ENCODE results near the gene CASKIN1. TPM values are rescaled to one million over a fixed set of nuclear protein-coding genes. Genes with fewer than 3 reads are reported as not detected.

CASKIN1 gene
- total RNA-seq, 2 donors from 2014 or later, result 0.05 TPM; not detected in 1

- no peak overlapping the region for H3K27ac Mint-ChIP-seq
These were observed 31.9 kb upstream of the CASKIN1 start for GRCh38 chr16:2228161-2228824.

GRCh38 chr16:2226918-2227317 lies 30.5 kb upstream of the CASKIN1 start:
- ATAC-seq, result no peak
- peaks cover 2% of the 10 kb centered on the region for H3K36me3 Mint-ChIP-seq (ENCODE audit: low read depth)
- no peaks in the 10 kb centered on the region for H3K9me3 ChIP-seq (ENCODE audit: control insufficient read depth, low read length, poor library complexity, severe bottlenecking)
- H3K4me3 Mint-ChIP-seq, result peak overlapping the region; percentile 67
- no peaks in the 10 kb centered on the region for H3K27me3 Mint-ChIP-seq
- no peak overlapping the region for H3K27ac Mint-ChIP-seq
- no peak for DNase-seq
- H3K4me1 Mint-ChIP-seq, result peaks cover 9% of the 10 kb centered on the region

More at GRCh38 chr16:2228161-2228824, 31.9 kb upstream of the CASKIN1 start:
- no peak overlapping the region for H3K4me3 Mint-ChIP-seq
- H3K9me3 ChIP-seq (ENCODE audit: control insufficient read depth, low read length, poor library complexity, severe bottlenecking), result no peaks in the 10 kb centered on the region
- peaks cover 7% of the 10 kb centered on the region for H3K4me1 Mint-ChIP-seq
- ATAC-seq (no peak), DNase-seq (no peak)
- peaks cover 2% of the 10 kb centered on the region for H3K36me3 Mint-ChIP-seq (ENCODE audit: low read depth)
- H3K27me3 Mint-ChIP-seq, result no peaks in the 10 kb centered on the region

GRCh38 chr16:2226245-2226793 lies 29.9 kb upstream of the CASKIN1 start:
- Mint-ChIP-seq H3K4me1 (peaks cover 9% of the 10 kb centered on the region), H3K27ac (no peak overlapping the region), H3K36me3 (ENCODE audit: low read depth) (peaks cover 2% of the 10 kb centered on the region), H3K27me3 (no peaks in the 10 kb centered on the region), H3K4me3 (peak overlapping the region; percentile 25)
- no peak for ATAC-seq
- H3K9me3 ChIP-seq (ENCODE audit: control insufficient read depth, low read length, poor library complexity, severe bottlenecking), result no peaks in the 10 kb centered on the region
- no peak for DNase-seq

GRCh38 chr16:2223942-2224486 lies 27.6 kb upstream of the CASKIN1 start:
- DNase-seq, result no peak
- H3K4me1 Mint-ChIP-seq, result peaks cover 9% of the 10 kb centered on the region
- H3K27ac Mint-ChIP-seq, result peak overlapping the region; percentile 83
- no peaks in the 10 kb centered on the region for H3K27me3 Mint-ChIP-seq
- peak; percentile 14 for ATAC-seq
- H3K4me3 Mint-ChIP-seq, result peak overlapping the region; percentile 88
- no peaks in the 10 kb centered on the region for H3K36me3 Mint-ChIP-seq (ENCODE audit: low read depth)
- H3K9me3 ChIP-seq (ENCODE audit: control insufficient read depth, low read length, poor library complexity, severe bottlenecking), result no peaks in the 10 kb centered on the region

- DNase-seq, result peak; percentile 97 to 99 (median 99)
These were observed 27.0 kb upstream of the CASKIN1 start, which contains the start of gene E4F1 for GRCh38 chr16:2223221-2223941. TSS of gene E4F1 (plus strand) at chr16:2223591. CDS start at chr16:2223614, 23 bp downstream.

GRCh38 chr16:2216330-2216729 lies 19.9 kb upstream of the CASKIN1 start:
- DNase-seq, result no peak
- no peaks in the 10 kb centered on the region for H3K36me3 Mint-ChIP-seq (ENCODE audit: low read depth)

More at GRCh38 chr16:2223221-2223941, 27.0 kb upstream of the CASKIN1 start, which contains the start of gene E4F1:
- peak within 1 kb of the TSS; percentile 88 for H3K4me3 Mint-ChIP-seq
- no peaks in the 10 kb centered on the region for H3K9me3 ChIP-seq (ENCODE audit: control insufficient read depth, low read length, poor library complexity, severe bottlenecking)
- H3K36me3 Mint-ChIP-seq (ENCODE audit: low read depth), result no peaks in the 10 kb centered on the region
- H3K27ac Mint-ChIP-seq, result peak within 1 kb of the TSS; percentile 83
- peaks cover 9% of the 10 kb centered on the region for H3K4me1 Mint-ChIP-seq
- no peaks in the 10 kb centered on the region for H3K27me3 Mint-ChIP-seq
- peak; percentile 98 for ATAC-seq

GRCh38 chr16:2214719-2214968 lies 18.2 kb upstream of the CASKIN1 start, which contains the start of gene PGP:
TSS of gene PGP (minus strand) at chr16:2214840. CDS start at chr16:2214777, 63 bp downstream.
- ATAC-seq (peak; percentile 95), DNase-seq (peak in 1 of 3 donors; percentile 99)
- Mint-ChIP-seq H3K4me1 (peaks cover 15% of the 10 kb centered on the region), H3K4me3 (peak within 1 kb of the TSS; percentile 87), H3K27ac (peak within 1 kb of the TSS; percentile 65), H3K36me3 (ENCODE audit: low read depth) (no peaks in the 10 kb centered on the region), H3K27me3 (no peaks in the 10 kb centered on the region)
- no peaks in the 10 kb centered on the region for H3K9me3 ChIP-seq (ENCODE audit: control insufficient read depth, low read length, poor library complexity, severe bottlenecking)

More at GRCh38 chr16:2216330-2216729, 19.9 kb upstream of the CASKIN1 start:
- peak overlapping the region; percentile 45 for H3K4me3 Mint-ChIP-seq
- H3K4me1 Mint-ChIP-seq, result peaks cover 15% of the 10 kb centered on the region
- no peaks in the 10 kb centered on the region for H3K9me3 ChIP-seq (ENCODE audit: control insufficient read depth, low read length, poor library complexity, severe bottlenecking)
- H3K27me3 Mint-ChIP-seq, result no peaks in the 10 kb centered on the region
- no peak for ATAC-seq
- no peak overlapping the region for H3K27ac Mint-ChIP-seq

GRCh38 chr16:2213817-2214718 lies 17.7 kb upstream of the CASKIN1 start:
- Mint-ChIP-seq H3K4me3 (peak overlapping the region; percentile 87), H3K4me1 (peaks cover 15% of the 10 kb centered on the region), H3K27ac (peak overlapping the region; percentile 65), H3K36me3 (ENCODE audit: low read depth) (no peaks in the 10 kb centered on the region), H3K27me3 (no peaks in the 10 kb centered on the region)
- ATAC-seq (no peak), DNase-seq (no peak)
- H3K9me3 ChIP-seq (ENCODE audit: control insufficient read depth, low read length, poor library complexity, severe bottlenecking), result no peaks in the 10 kb centered on the region

- no peak for DNase-seq
- H3K36me3 Mint-ChIP-seq (ENCODE audit: low read depth), result peaks cover 3% of the 10 kb centered on the region
- H3K4me3 Mint-ChIP-seq, result peak overlapping the region; percentile 87
These were observed 16.2 kb upstream of the CASKIN1 start for GRCh38 chr16:2212362-2213324.

GRCh38 chr16:2211923-2212347 lies 15.5 kb upstream of the CASKIN1 start:
- no peak overlapping the region for H3K4me3 Mint-ChIP-seq
- no peaks in the 10 kb centered on the region for H3K27me3 Mint-ChIP-seq

More at GRCh38 chr16:2212362-2213324, 16.2 kb upstream of the CASKIN1 start:
- Mint-ChIP-seq H3K27ac (no peak overlapping the region), H3K4me1 (peaks cover 21% of the 10 kb centered on the region), H3K27me3 (no peaks in the 10 kb centered on the region)
- ATAC-seq, result no peak
- no peaks in the 10 kb centered on the region for H3K9me3 ChIP-seq (ENCODE audit: control insufficient read depth, low read length, poor library complexity, severe bottlenecking)

GRCh38 chr16:2210386-2211365 lies 14.3 kb upstream of the CASKIN1 start, which contains the start of gene BRICD5:
TSS of gene BRICD5 (minus strand) at chr16:2210863. CDS start at chr16:2210833, 30 bp downstream.
- ATAC-seq (no peak), DNase-seq (no peak)
- Mint-ChIP-seq H3K27ac (no peak within 1 kb of the TSS), H3K36me3 (ENCODE audit: low read depth) (peaks cover 6% of the 10 kb centered on the region), H3K4me1 (peaks cover 25% of the 10 kb centered on the region), H3K4me3 (peak within 1 kb of the TSS; percentile 19), H3K27me3 (no peaks in the 10 kb centered on the region)
- H3K9me3 ChIP-seq (ENCODE audit: control insufficient read depth, low read length, poor library complexity, severe bottlenecking), result no peaks in the 10 kb centered on the region

More at GRCh38 chr16:2211923-2212347, 15.5 kb upstream of the CASKIN1 start:
- DNase-seq, result no peak
- no peaks in the 10 kb centered on the region for H3K9me3 ChIP-seq (ENCODE audit: control insufficient read depth, low read length, poor library complexity, severe bottlenecking)
- Mint-ChIP-seq H3K36me3 (ENCODE audit: low read depth) (peaks cover 6% of the 10 kb centered on the region), H3K4me1 (peaks cover 23% of the 10 kb centered on the region), H3K27ac (no peak overlapping the region)
- ATAC-seq, result no peak
